Heart right ventricle (tissue), 16 donors: Measurements from ENCODE around the gene MAP7D1. TPM values are rescaled to one million over a fixed set of nuclear protein-coding genes. Genes with fewer than 3 reads are reported as not detected.

ENCODE experiments used
- ATAC-seq, 8 donors: fragments of 200-7000 bp; cut with Tn5 transposase; one replicate each; pipeline ENCODE4 v1.9.1; 2020; ENCODE audit warnings: mild to moderate bottlenecking in 8 of 8, moderate library complexity in 8 of 8, moderate number of reproducible peaks in 1 of 8
- DNase-seq, 2 donors: peaks; one replicate each; pipeline ENCODE4 v3.0.0-alpha.2; 2020
- H3K27ac ChIP-seq, 10 donors: fragments of 200-600 bp; sonication (generic) in 2 of 10; one replicate each; pipeline versions ENCODE4 v1.5.0 to v1.8.0; 2020 to 2022; ENCODE audit warnings: mild to moderate bottlenecking in 3 of 10
- H3K27me3 ChIP-seq, 7 donors: fragments of 200-600 bp; one replicate each; pipeline ENCODE4 v1.8.0; 2021 to 2022; ENCODE audit warnings: mild to moderate bottlenecking in 2 of 7
- H3K36me3 ChIP-seq, 9 donors: fragments of 200-600 bp; sonication (generic) in 1 of 9; one replicate each; pipeline versions ENCODE4 v1.5.0 to v1.8.0; 2020 to 2022; ENCODE audit warnings: mild to moderate bottlenecking in 2 of 9
- H3K4me1 ChIP-seq, 9 donors: fragments of 200-600 bp; sonication (generic) in 1 of 9; one replicate each; pipeline versions ENCODE4 v1.5.0 to v1.8.0; 2020 to 2022; ENCODE audit warnings: mild to moderate bottlenecking in 4 of 9
- H3K4me3 ChIP-seq, 10 donors: fragments of 200-600 bp; sonication (generic) in 2 of 10; one replicate each; pipeline versions ENCODE4 v1.5.0 to v1.8.0; 2020 to 2022; ENCODE audit warnings: mild to moderate bottlenecking in 7 of 10, moderate library complexity in 2 of 10
- H3K9me3 ChIP-seq, 11 donors: fragments of 200-600 bp in 10 of 11; sonication (generic) in 2 of 11; one replicate each; pipeline versions ENCODE4 v1.5.0 to v1.8.0; 2013 to 2022; ENCODE audit warnings: mild to moderate bottlenecking in 2 of 11, control low read depth in 1 of 11, moderate library complexity in 1 of 11
- CTCF ChIP-seq, 9 donors: fragments of 200-600 bp; sonication (generic) in 2 of 9; IDR thresholded peaks; one replicate each; pipeline versions ENCODE4 v1.5.0 to v1.8.0; 2021 to 2022; ENCODE audit warnings: antibody characterized with exemption in 9 of 9, mild to moderate bottlenecking in 5 of 9, moderate library complexity in 1 of 9
- whole genome bisulfite sequencing, 2 donors: extraction: QIAGEN DNeasy Blood & Tissue Kit; methylation state at CpG; one replicate each; pipeline ENCODE4 v1.1.7; 2013; ENCODE audit warnings: inconsistent platforms in 1 of 2; 5-methylcytosine and 5-hydroxymethylcytosine counted together
- intact Hi-C, 10 donors: fragments of 100-400 bp; cut with DNase I; formaldehyde crosslinking; loops; one replicate each; pipeline versions ENCODE4 v1.11.1 to v1.14.2; 2022
- polyA plus RNA-seq, 2 donors: library from polyadenylated mRNA; stranded (reverse); fragments of 200-250 nt; gene quantifications; one replicate each; pipeline ENCODE4 v1.2.3, GENCODE V29; 2013
- total RNA-seq, 10 donors: library from RNA; stranded (reverse); fragmentation: NEBNext Ultra II Directional in 3 of 10; extraction: Animal tissue kit (Norgen Biotek cat#: 25700) in 3 of 10; gene quantifications; one replicate each; pipeline versions ENCODE4 v1.2.1 to v1.2.4, GENCODE V29; 2021 to 2023
- donor health status: Arrhythmogenic right ventricular cardiomyopathy.
- donor health status: ischemic (EF 13 %, LVEDD 7.1; RV severe dilation, severe dysfunction).
- donor health status: healthy with polysubstance abuse.
- donor health status: DM: no; HTN: yes; CAD: no.
- donor health status: DM: no; HTN: no; CAD: no.
- donor health status: ischemic (EF 25% LVEDD 6.9; RV normal size, moderate dysfunction).
- donor health status: ischemic (EF 25% LVEDD 5.7; RV mildly dilated, moderate dysfunction).
- donor health status: healthy.
- donor health status: DM: yes; HTN: yes; CAD: no.
- donor health status: Ischemic cardiomyopathy.
- donor health status: ischemic (EF 35%, LVEDD 5.7; RV mildly dilated, moderate dysfunction).
- donor health status: nonischemic (EF 11% LVEDD 7.7; RV severe dilation, severe dysfunction).
- donor health status: DM: yes; HTN: yes; CAD: no.
- donor health status: PGD.
- donor health status: ischemic (EF 29% LVEDD 5.4; RV normal size, mild dysfunction).
- donor health status: nonischemic (EF 23%, LVEDD 6.1; RV moderate dilation, normal function).

MAP7D1 gene
- total and polyA plus RNA-seq, 12 donors: 176 to 364 (median 320) TPM

GRCh38 chr1:36222481-36223380 lies 66.8 kb downstream of the MAP7D1 start:
- Histone ChIP-seq H3K9me3 (no peaks in the 10 kb centered on the region), H3K36me3 (peaks cover 0 to 18% (median 0%) of the 10 kb centered on the region in 9 donors), H3K4me1 (peaks cover 3 to 40% (median 36%) of the 10 kb centered on the region in 9 donors), H3K27me3 (no peaks in the 10 kb centered on the region), H3K27ac (peak overlapping the region; percentile 85 to 99 (median 95)), H3K4me3 (peak overlapping the region in 9 of 10 donors; percentile 36 to 87 (median 70))
- intact Hi-C loops: loop anchor here (2.0 to 10.0 kb wide), 6 partner anchors 60 to 162 kb away; partner anchors contain the start of gene STK40 (in 1 of the 10)
- ATAC-seq (no peak), DNase-seq (no peak)
- 87 to 88% methylated on average over 33 of the region's 33 CpGs for WGBS, 2 donors
- no peak for TF ChIP-seq CTCF (IDR thresholded peaks at IDR 0.05)

- Histone ChIP-seq H3K27me3 (no peaks in the 10 kb centered on the region), H3K27ac (peak overlapping the region; percentile 85 to 99 (median 95)), H3K36me3 (peaks cover 0 to 26% (median 0%) of the 10 kb centered on the region in 9 donors), H3K4me3 (peak overlapping the region; percentile 34 to 87 (median 66)), H3K9me3 (no peaks in the 10 kb centered on the region), H3K4me1 (peaks cover 3 to 47% (median 41%) of the 10 kb centered on the region in 9 donors)
- no peak for TF ChIP-seq CTCF (IDR thresholded peaks at IDR 0.05)
- ATAC-seq: peak in 3 of 8 donors; percentile 18 to 45 (median 22)
- intact Hi-C loops: loop anchor here (2.0 to 10.0 kb wide), 6 partner anchors 61 to 161 kb away; partner anchors contain the start of gene STK40 (in 1 of the 10)
- WGBS, 2 donors: 1 to 3% methylated on average over 16 of the region's 16 CpGs
- no peak for DNase-seq
Observed at GRCh38 chr1:36223381-36223995, 67.5 kb downstream of the MAP7D1 start.

- no peak for TF ChIP-seq CTCF (IDR thresholded peaks at IDR 0.05)
- intact Hi-C loops: loop anchor here (1.0 to 10.0 kb wide), 9 partner anchors 55 to 161 kb away; partner anchors contain the start of genes STK40 (in 1 of the 10) and TRAPPC3 (in 1 of the 10)
- peak; percentile 99 for DNase-seq
- H3K36me3 ChIP-seq: peaks cover 0 to 32% (median 0%) of the 10 kb centered on the region in 9 donors
- H3K27me3 ChIP-seq: no peaks in the 10 kb centered on the region
- peaks cover 3 to 53% (median 45%) of the 10 kb centered on the region in 9 donors for H3K4me1 ChIP-seq
- ATAC-seq: peak; percentile 96 to 98 (median 97)
- peak within 1 kb of the TSS; percentile 93 to 99 (median 96) for H3K27ac ChIP-seq
- H3K4me3 ChIP-seq: peak within 1 kb of the TSS; percentile 63 to 88 (median 79)
- H3K9me3 ChIP-seq: no peaks in the 10 kb centered on the region
- 0% methylated on average over 45 of the region's 45 CpGs for WGBS, 2 donors
Observed at GRCh38 chr1:36223996-36224536, 68.1 kb downstream of the MAP7D1 start, which contains the start of gene THRAP3. Gene THRAP3 (plus strand): TSS chr1:36224443. CDS start chr1:36282564, 58,121 bp downstream.
